Hematopoietic multipotent progenitor cell (in vitro differentiated cells): ENCODE results near the gene RRM2. TPM values are rescaled to one million over a fixed set of nuclear protein-coding genes. Genes with fewer than 3 reads are reported as not detected.

Experiments
- DNase-seq, 3 donors: peaks; one replicate each; pipeline ENCODE4 v3.0.0-alpha.2; 2011 to 2015; ENCODE audit warnings: low read depth in 2 of 3, low spot score in 2 of 3
- total RNA-seq: library from RNA; depleted of rRNA; stranded (reverse); fragments of >200 nt; gene quantifications from one replicate; pipeline ENCODE4 v1.2.3, GENCODE V29; 2012

Gene RRM2
- total RNA-seq, 1 donor: 7.0 TPM

GRCh38 chr2:10148268-10148667 is 25.7 kb downstream of the RRM2 start:
- no peak for DNase-seq

- DNase-seq: peak in 1 of 3 donors; percentile 12
These were observed 27.1 kb downstream of the RRM2 start for GRCh38 chr2:10149635-10150034.

- no peak for DNase-seq
These were observed 27.9 kb downstream of the RRM2 start for GRCh38 chr2:10150436-10150835.

- DNase-seq: no peak
These were observed 28.9 kb downstream of the RRM2 start for GRCh38 chr2:10151462-10151861.

GRCh38 chr2:10157293-10157692 is 34.8 kb downstream of the RRM2 start:
- DNase-seq: no peak

- DNase-seq: no peak
These were observed 36.1 kb downstream of the RRM2 start for GRCh38 chr2:10158681-10159080.

- DNase-seq: no peak
These were observed 36.5 kb downstream of the RRM2 start for GRCh38 chr2:10159086-10159485.

GRCh38 chr2:10159581-10160131 is 37.1 kb downstream of the RRM2 start:
- no peak for DNase-seq

GRCh38 chr2:10160203-10160955 is 37.8 kb downstream of the RRM2 start:
- DNase-seq: no peak

- DNase-seq: peak in 1 of 3 donors; percentile 4
These were observed 38.8 kb downstream of the RRM2 start for GRCh38 chr2:10161206-10161931.

- no peak for DNase-seq
These were observed 39.5 kb downstream of the RRM2 start for GRCh38 chr2:10161961-10162441.

- DNase-seq: peak in 1 of 3 donors; percentile 19
These were observed 40.3 kb downstream of the RRM2 start for GRCh38 chr2:10162586-10163497.

GRCh38 chr2:10163498-10164486 is 41.3 kb downstream of the RRM2 start:
- peak in 1 of 3 donors; percentile 14 for DNase-seq

- no peak for DNase-seq
These were observed 42.1 kb downstream of the RRM2 start for GRCh38 chr2:10164601-10165000.

- no peak for DNase-seq
These were observed 42.7 kb downstream of the RRM2 start for GRCh38 chr2:10165282-10165681.

- DNase-seq: no peak
These were observed 43.5 kb downstream of the RRM2 start for GRCh38 chr2:10165861-10166675.

- no peak for DNase-seq
These were observed 44.2 kb downstream of the RRM2 start for GRCh38 chr2:10166676-10167292.

GRCh38 chr2:10167316-10167715 is 44.8 kb downstream of the RRM2 start:
- no peak for DNase-seq
